ENCODE data around the gene GRIN2A. TPM values are rescaled to one million over a fixed set of nuclear protein-coding genes. Genes with fewer than 3 reads are reported as not detected.

The GRIN2A gene
- total and polyA plus RNA-seq, 2 of the 13 experiments (the other 11 are each of a cell fraction or from before 2014, with no cell fraction given): not detected

DNA sequence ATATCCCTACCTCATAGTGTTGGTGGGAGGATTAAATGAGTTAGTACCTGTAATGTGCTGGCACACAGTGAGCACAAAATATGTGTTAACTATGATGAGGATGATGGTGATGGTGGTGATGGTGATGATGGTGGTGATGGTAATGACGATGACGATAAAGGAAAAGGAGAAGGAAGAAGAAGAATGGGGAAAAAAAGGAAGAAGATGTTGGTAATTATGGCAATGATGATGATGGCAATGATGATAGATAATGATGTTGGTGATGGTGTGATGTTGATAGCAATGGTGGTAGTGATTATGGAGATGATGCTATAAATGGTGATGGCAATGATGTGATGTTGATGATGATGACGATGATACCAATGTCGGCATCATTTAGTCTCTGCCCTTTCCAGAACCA, 270.2 kb downstream of the GRIN2A start (continued):
- peak; percentile 97; the same call in 1 of the 2 replicates for TF ChIP-seq PLRG1 (conservative IDR thresholded peaks at IDR 0.05)
- TF ChIP-seq, protein P1, sequence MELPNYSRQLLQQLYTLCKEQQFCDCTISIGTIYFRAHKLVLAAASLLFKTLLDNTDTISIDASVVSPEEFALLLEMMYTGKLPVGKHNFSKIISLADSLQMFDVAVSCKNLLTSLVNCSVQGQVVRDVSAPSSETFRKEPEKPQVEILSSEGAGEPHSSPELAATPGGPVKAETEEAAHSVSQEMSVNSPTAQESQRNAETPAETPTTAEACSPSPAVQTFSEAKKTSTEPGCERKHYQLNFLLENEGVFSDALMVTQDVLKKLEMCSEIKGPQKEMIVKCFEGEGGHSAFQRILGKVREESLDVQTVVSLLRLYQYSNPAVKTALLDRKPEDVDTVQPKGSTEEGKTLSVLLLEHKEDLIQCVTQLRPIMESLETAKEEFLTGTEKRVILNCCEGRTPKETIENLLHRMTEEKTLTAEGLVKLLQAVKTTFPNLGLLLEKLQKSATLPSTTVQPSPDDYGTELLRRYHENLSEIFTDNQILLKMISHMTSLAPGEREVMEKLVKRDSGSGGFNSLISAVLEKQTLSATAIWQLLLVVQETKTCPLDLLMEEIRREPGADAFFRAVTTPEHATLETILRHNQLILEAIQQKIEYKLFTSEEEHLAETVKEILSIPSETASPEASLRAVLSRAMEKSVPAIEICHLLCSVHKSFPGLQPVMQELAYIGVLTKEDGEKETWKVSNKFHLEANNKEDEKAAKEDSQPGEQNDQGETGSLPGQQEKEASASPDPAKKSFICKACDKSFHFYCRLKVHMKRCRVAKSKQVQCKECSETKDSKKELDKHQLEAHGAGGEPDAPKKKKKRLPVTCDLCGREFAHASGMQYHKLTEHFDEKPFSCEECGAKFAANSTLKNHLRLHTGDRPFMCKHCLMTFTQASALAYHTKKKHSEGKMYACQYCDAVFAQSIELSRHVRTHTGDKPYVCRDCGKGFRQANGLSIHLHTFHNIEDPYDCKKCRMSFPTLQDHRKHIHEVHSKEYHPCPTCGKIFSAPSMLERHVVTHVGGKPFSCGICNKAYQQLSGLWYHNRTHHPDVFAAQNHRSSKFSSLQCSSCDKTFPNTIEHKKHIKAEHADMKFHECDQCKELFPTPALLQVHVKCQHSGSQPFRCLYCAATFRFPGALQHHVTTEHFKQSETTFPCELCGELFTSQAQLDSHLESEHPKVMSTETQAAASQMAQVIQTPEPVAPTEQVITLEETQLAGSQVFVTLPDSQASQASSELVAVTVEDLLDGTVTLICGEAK (IDR thresholded peaks at IDR 0.05): 0 out of 2 replicates have a peak, but pooled peaks have one; percentile 7
- TF ChIP-seq, protein P1 (CRISPR knock-in tag; IDR thresholded peaks at IDR 0.05): no peak

DNA sequence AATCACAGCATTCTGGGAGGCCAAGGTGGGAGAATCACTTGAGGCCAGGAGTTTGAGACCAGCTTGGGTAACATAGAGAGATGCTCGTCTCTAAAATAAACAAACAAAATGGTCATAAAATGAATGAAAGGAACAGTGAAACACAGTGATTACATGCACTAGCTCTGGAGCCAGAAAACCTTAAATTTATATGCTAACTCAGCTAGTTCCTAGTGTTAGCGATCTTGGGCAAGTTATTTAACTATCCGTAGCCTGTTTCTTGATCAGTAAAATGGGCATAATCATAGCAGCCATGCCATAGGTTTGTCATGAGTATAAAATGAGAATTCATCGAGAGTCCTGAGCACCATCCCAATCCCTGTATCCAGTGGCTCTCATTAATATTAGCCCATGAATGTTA, 271.0 kb downstream of the GRIN2A start:
- WGBS (ENCODE audit: low lambda C conversion rate): 2% methylated on average over 4 of the region's 4 CpGs
- no peak overlapping the region for H3K9ac ChIP-seq (ENCODE audit: insufficient read depth, low read depth, low read length)
- CTCF ChIA-PET (ENCODE audit: low intra/inter-chr PET ratio, low total read pairs): no interaction called here
- H3K4me3 ChIP-seq (replicated peaks in 1 of 3; ENCODE audit: insufficient read depth in 1 of 3, low read depth in 2 of 3, low read length in 3 of 3): no peak overlapping the region
- POLR2A ChIA-PET: no interaction called here
- no peaks in the 10 kb centered on the region for H4K20me1 ChIP-seq (ENCODE audit: insufficient read depth, low read length)
- no peak overlapping the region for H3K27ac ChIP-seq (ENCODE audit: extremely low read length, insufficient read depth, low read length)
- TF ChIP-seq NPAS2 (CRISPR knock-in tag; IDR thresholded peaks at IDR 0.05; ENCODE audit: borderline replicate concordance) (no peak), MAFK (conservative IDR thresholded peaks at IDR 0.05 in 1 of 2, IDR thresholded peaks at IDR 0.05 in 1 of 2; ENCODE audit: low read length in 2 of 2) (peak; percentile 70 to 75), KLF6 (CRISPR knock-in tag; IDR thresholded peaks at IDR 0.05) (no peak), ATRX (CRISPR knock-in tag; IDR thresholded peaks at IDR 0.05; ENCODE audit: borderline replicate concordance) (no peak), MAFF (IDR thresholded peaks at IDR 0.05; ENCODE audit: low read depth, low read length) (peak; percentile 69), HMG20B (CRISPR knock-in tag; conservative IDR thresholded peaks at IDR 0.05) (no peak), ZNF589 (CRISPR knock-in tag; conservative IDR thresholded peaks at IDR 0.05) (no peak)
- H3K4me2 ChIP-seq (ENCODE audit: low read depth, low read length): no peak overlapping the region
- in situ Hi-C loops (cut with HindIII; ENCODE audit: extremely low pct_ligation_motif_present, low pct_unique_long_range_greater_than_20kb): no loop called here
- H3K4me1 ChIP-seq (ENCODE audit: insufficient read depth, low read length): no peaks in the 10 kb centered on the region
- BruUV-seq (replicated peaks): no TSS peak
- H3K9me3 ChIP-seq (ENCODE audit: low read length): no peaks in the 10 kb centered on the region
- no peaks in the 10 kb centered on the region for H3K79me2 ChIP-seq (ENCODE audit: insufficient read depth, low read length)
- DNase-seq (ENCODE audit: low spot score) (no peak), FAIRE-seq (no peak), ATAC-seq (no peak)
- intact Hi-C loops (cut with micrococcal nuclease; ENCODE audit: unreplicated experiment): no loop called here
- peaks cover 0 to 24% of the 10 kb centered on the region in 2 experiments; a peak in 2 of 5 replicates for H3K27me3 ChIP-seq (ENCODE audit: control insufficient read depth in 1 of 2, insufficient read depth in 2 of 2, low read length in 2 of 2)
- no peaks in the 10 kb centered on the region for H3K36me3 ChIP-seq (replicated peaks in 1 of 2; ENCODE audit: control insufficient read depth in 1 of 2, insufficient read depth in 2 of 2, low read length in 2 of 2)
- no peak overlapping the region for H2AFZ ChIP-seq (ENCODE audit: low read length)

Data from HepG2 (cell line).